G401 (cell line): ENCODE data around the gene SP9. TPM values are rescaled to one million over a fixed set of nuclear protein-coding genes. Genes with fewer than 3 reads are reported as not detected.

Experiments used
- DNase-seq: peaks from one replicate; pipeline ENCODE4 v3.0.0-alpha.2; 2015; ENCODE audit warnings: low spot score
- in situ Hi-C: cut with HindIII; loops from 2 replicates; pipeline ENCODE4 v1.10.0; 2016; ENCODE audit warnings: low sequenced_read_pairs, mixed read lengths
- total RNA-seq: library from RNA; depleted of rRNA; stranded (reverse); fragments of >200 nt; shearing (Covaris generic); gene quantifications from 2 replicates; pipeline ENCODE4 v1.2.3, GENCODE V29; 2014

The SP9 gene
- total RNA-seq, 1 experiment from 2014 or later: not detected

DNA sequence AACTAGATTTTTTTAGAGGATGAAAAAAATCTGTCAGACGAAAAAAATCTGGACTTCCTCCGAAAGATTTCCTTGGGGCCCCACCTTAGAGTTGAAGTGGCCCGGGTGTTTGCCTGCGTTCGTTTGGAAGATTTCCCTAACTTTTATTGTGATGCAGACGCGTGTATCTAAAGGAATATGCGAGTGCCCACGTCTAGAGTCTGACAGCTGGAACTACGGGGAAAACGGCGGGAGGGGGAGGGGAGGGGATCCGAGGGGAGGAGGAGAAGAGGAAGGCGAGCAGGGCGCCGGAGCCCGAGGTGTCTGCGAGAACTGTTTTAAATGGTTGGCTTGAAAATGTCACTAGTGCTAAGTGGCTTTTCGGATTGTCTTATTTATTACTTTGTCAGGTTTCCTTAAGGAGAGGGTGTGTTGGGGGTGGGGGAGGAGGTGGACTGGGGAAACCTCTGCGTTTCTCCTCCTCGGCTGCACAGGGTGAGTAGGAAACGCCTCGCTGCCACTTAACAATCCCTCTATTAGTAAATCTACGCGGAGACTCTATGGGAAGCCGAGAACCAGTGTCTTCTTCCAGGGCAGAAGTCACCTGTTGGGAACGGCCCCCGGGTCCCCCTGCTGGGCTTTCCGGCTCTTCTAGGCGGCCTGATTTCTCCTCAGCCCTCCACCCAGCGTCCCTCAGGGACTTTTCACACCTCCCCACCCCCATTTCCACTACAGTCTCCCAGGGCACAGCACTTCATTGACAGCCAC lies 2.4 kb upstream of the SP9 start:
- in situ Hi-C loops: no loop called here
- DNase-seq: no peak

DNA sequence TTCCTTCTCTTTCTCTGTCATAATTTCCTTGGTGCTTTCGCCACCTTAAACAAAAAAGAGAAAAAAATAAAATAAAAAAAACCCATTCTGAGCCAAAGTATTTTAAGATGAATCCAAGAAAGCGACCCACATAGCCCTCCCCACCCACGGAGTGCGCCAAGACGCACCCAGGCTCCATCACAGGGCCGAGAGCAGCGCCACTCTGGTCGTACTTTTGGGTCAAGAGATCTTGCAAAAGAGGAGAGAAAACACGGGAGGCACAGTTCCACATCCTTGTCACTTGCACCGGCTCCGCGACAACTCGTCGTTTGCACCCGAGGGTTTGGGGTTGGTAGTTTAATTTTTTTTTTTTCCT lies 1.8 kb upstream of the SP9 start:
- no peak for DNase-seq
- in situ Hi-C loops: no loop called here

- DNase-seq: no peak
- in situ Hi-C loops: no loop called here
Observed at GRCh38 chr2:174333372-174334277, 1.1 kb upstream of the SP9 start.

- no peak for DNase-seq
- in situ Hi-C loops: no loop called here
Observed at GRCh38 chr2:174334278-174334715, 457 bp upstream of the SP9 start.

DNA sequence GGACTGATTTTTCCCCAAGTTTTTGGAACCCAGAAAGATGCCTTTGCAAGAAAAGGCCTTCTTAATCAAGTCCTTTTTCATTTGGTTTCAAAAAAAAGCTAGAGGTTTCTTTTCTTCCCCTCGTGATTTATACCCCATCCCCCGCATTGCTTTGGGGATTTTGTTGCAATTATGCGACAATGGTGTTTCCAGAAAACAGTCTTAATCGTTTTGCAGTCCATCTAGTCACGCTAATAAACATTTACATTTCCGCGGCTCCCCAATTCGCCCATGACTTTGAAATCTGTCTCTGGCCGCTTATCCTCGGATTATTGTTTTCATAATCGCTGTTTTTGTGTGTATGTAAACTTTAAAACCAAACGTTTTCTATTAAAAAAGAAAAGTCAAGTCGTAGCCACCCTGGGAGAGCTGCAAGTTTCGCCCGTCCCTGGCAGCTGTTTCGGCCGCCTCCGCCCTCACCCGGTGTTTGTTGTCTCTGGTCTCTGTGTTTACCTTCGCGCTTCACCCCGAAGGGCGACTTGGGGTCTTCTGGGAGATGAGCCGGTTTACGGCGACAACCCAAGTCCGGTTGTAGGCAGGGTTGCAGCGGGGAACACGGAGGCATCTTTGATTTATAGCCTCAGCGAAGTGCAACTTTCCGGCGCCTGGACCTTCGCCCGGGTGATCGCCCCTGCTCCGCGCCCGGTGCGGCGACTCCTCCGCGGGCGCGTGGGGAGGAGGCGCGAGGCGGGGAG lies 667 bp downstream of the SP9 start:
- in situ Hi-C loops: no loop called here
- no peak for DNase-seq

DNA sequence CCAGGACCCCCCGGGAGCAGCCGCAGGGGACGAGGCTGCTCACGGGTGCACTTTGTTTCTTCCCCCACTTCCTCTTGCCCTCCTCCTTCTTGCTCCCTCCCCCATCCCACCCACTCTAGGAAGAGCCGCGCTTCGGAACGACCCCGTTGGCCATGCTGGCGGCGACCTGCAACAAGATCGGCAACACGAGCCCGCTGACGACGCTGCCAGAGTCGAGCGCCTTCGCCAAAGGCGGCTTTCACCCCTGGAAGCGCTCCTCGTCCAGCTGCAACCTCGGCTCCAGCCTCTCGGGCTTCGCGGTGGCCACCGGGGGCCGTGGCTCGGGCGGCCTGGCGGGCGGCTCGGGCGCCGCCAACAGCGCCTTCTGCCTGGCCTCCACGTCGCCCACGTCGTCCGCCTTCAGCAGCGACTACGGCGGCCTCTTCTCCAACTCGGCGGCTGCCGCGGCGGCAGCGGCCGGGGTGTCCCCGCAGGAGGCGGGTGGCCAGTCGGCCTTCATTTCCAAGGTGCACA lies 1.3 kb downstream of the SP9 start:
- no peak for DNase-seq
- in situ Hi-C loops: no loop called here

GRCh38 chr2:174336501-174337336 lies 2.0 kb downstream of the SP9 start:
- in situ Hi-C loops: no loop called here
- DNase-seq: no peak

DNA sequence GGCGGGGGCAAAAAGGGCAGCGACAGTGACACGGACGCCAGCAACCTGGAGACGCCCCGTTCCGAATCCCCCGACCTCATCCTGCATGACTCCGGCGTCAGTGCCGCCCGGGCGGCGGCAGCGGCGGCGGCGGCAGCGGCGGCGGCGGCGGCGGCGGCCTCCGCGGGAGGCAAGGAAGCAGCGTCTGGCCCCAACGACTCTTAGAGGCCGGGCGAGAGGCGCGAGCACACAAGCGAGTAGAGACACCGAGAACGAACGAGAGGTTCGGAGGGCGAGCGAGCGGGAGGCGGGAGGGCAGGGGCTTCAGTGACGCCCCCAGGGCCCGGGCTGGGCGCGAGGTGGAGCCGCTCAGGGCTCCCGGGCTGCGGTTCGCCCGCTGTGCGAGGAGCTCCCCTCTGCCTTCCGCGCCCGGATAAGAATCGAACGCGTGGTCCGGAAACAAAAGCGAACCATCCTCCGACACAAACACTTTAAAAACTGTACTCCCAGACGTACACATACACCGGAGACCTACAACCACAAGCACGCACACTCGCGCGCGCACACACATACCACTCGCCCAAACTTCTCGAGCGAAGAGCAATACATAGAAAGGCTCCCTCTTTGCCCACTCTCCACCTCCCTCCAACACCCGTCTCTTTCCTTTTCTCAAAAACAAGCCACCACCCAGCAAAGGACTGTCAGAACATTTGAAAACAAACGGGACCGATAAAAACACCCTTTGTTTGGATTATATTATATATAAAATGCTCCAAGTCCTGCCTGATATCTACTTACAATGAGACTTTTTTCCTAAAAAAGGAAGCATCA lies 2.8 kb downstream of the SP9 start:
- DNase-seq: no peak
- in situ Hi-C loops: no loop called here

DNA sequence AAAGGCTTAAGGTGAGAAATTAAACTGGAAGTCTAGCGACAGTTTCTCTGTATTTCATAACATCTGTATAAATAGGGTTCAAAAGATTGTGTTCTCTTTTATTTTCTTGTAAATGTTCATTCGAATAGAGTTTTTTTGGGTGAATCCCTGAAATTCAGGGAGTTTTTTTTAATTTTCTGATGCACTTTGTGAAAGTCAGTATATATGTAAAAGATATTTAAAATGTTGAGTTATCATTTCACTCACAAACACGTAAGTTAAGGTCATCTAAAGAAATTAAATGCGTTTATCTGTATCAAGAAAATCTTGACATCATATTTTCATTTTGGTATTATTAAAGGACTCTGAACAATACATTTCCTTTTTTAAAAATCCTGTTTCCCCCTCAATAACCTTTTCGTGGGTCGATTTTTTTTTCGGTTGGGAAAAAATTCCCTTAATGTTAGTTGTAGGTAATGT lies 3.4 kb downstream of the SP9 start:
- in situ Hi-C loops: no loop called here
- DNase-seq: no peak

DNA sequence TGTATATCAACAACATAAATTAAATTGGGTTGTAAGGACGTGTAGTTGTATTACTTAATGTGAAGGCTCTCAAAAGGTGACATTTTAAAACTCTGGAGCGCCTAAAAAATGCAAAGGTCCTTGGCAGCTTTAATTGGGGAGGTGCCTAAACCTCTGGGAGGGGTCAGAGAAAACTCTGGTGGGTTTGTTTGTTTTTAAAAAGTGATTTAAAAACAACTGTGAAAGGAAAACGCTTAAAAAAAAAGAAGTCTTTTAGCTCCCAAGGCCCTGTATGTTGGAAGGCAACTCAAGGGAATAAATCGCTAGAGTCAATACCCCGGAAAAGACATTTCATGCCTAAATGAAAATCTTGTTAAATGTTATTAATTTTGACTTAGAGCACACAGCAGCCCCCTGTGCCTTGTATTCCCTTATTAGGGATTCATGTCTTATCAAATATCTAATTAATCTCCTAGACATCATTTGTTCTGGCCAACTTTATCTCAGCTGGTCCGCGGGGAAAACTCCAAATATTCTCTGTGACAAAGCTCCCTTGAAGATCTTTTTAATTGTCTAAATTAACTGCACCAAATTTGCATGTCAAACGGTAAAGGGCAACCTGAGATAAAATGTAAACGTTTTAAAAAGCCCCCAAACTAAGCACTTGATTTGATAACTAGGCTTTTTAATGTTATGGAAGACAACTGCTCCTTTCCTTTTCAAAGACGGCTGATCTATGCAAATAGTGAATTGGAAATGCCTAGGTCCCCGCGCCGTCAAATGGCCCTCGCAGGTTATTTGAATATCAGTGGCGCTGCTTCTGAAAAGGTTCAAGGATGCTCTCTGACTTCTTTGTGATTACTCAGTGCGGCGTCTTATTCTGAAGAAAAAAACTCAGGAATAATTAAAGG lies 4.2 kb downstream of the SP9 start:
- no peak for DNase-seq

GRCh38 chr2:174339561-174340399 lies 5.0 kb downstream of the SP9 start:
- no peak for DNase-seq
- in situ Hi-C loops: no loop called here

More for the DNA sequence above, 4.2 kb downstream of the SP9 start:
- in situ Hi-C loops: no loop called here

GRCh38 chr2:174340400-174341292 lies 5.9 kb downstream of the SP9 start:
- DNase-seq: no peak
- in situ Hi-C loops: no loop called here

DNA sequence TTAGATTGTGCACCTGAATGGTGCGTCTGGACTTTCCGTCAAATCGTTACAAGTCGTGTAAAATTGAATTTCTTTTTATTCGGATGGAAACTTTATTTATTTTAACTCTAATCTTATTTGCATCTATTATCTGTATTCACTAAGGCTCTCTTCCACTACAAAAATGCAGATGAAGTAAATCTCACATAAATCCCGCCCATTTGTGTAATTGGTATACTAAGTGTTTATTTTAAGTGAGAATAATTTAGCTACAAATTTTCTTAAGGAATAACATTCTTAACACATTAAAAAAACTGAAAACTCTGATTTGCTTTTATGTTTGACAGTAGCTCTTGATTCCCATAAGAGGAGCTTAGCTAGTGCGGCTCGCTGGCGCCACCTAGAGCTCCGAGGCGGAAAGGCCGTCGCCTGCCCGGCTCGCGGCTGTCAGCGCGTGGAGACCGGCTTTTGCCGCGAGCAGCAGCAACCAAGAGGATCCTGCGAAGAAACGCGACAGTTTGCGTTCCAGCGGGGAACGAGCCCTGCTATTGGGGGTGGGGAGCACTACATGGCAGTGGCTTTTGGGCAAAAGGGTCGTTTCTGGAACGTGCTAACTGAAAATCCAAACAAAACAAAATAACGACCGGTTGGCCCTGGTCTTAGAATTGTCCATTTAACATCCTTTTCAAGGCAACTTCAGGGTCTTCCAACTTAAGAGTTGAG lies 6.7 kb downstream of the SP9 start:
- DNase-seq: peak; percentile 72
- in situ Hi-C loops: no loop called here

DNA sequence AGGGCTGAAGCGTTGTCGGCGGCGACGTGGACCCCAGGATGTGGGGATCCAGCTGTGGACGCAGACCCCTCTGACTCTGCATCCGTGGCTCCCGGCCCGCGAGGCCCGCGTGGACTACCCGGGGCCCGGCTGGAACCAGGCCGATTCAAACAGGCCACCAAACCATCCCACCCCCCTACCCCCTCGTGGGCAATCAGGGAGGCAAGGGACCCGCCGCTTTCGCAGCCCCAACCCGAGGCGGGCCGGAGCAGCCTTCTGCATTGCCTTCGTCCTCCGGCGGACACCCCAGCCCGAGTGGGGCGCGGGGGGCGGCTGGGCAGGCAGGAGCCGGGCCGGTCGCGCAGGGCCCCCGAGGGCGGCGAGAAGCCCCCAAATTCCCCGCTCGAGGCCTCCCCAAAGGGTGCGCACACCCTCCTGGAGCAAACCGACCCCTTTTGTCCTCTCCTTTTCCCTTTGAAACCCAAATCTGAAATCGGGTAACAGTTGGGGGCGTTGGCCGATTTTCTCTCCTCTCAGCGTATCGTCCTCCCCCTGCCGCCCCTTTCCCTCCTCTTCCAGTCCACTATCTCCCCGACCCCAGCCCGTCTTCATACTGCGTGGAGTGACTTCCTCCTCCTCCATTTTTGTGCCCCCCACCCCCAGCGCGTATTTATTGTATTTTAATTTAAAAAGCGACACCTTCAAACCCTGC lies 7.4 kb downstream of the SP9 start:
- in situ Hi-C loops: no loop called here
- no peak for DNase-seq
